Activated CD8-positive, alpha-beta T cell treated with anti-CD3 and anti-CD28 coated beads for 36 hours (primary cell): ENCODE results near the gene FBH1. TPM values are rescaled to one million over a fixed set of nuclear protein-coding genes. Genes with fewer than 3 reads are reported as not detected.

ENCODE experiments used
- ATAC-seq: fragments of 200-7000 bp; cut with Tn5 transposase; one replicate; pipeline ENCODE4 v1.10.0; 2021; ENCODE audit warnings: mild to moderate bottlenecking, moderate library complexity
- CTCF ChIA-PET: fragments of 350-600 bp; sonication (Branson Sonifier 250); formaldehyde crosslinking; loops from one replicate; lab custom pipeline; 2021; ENCODE audit warnings: antibody characterized with exemption; lab: Charles Lee
- POLR2A ChIA-PET: fragments of 350-600 bp; sonication (Branson Sonifier 250); formaldehyde crosslinking; loops from one replicate; lab custom pipeline; 2021; ENCODE audit warnings: antibody characterized with exemption; lab: Charles Lee
- DNase-seq: peaks from one replicate; pipeline ENCODE4 v3.0.0-alpha.2; 2020
- H3K27ac Mint-ChIP-seq: one replicate; pipeline ENCODE4 v1.8.0; 2021; ENCODE audit warnings: mild to moderate bottlenecking, mixed read lengths
- H3K27me3 Mint-ChIP-seq: one replicate; pipeline ENCODE4 v1.8.0; 2021; ENCODE audit warnings: mixed read lengths
- H3K36me3 Mint-ChIP-seq: one replicate; pipeline ENCODE4 v1.8.0; 2021; ENCODE audit warnings: low read depth, mixed read lengths
- H3K4me1 Mint-ChIP-seq: one replicate; pipeline ENCODE4 v1.8.0; 2021; ENCODE audit warnings: low read depth, mixed read lengths
- H3K4me3 Mint-ChIP-seq: one replicate; pipeline ENCODE4 v1.8.0; 2021; ENCODE audit warnings: mild to moderate bottlenecking, moderate library complexity, mixed read lengths
- H3K9me3 Mint-ChIP-seq: one replicate; pipeline ENCODE4 v1.8.0; 2021; ENCODE audit warnings: mixed read lengths
- CTCF ChIP-seq: fragments of 200-600 bp; IDR thresholded peaks from one replicate; pipeline ENCODE4 v1.8.0; 2022; ENCODE audit warnings: antibody characterized with exemption, mild to moderate bottlenecking
- intact Hi-C: fragments of 100-400 bp; cut with micrococcal nuclease; formaldehyde crosslinking; loops from one replicate; pipeline ENCODE4 v1.10.0; 2022
- total RNA-seq, 2 experiments: library from RNA; stranded (reverse); gene quantifications; one replicate each; pipeline ENCODE4 v1.2.3, GENCODE V29; 2021

The FBH1 gene
- total RNA-seq, 2 experiments from 2014 or later, result 47.2 to 51.3 TPM

- no peaks in the 10 kb centered on the region for H3K27me3 Mint-ChIP-seq
- intact Hi-C loops, result loop anchor here (10.0 kb wide), 1 partner anchor 157 kb away; the partner anchor contains the start of gene GDI2
- no peaks in the 10 kb centered on the region for H3K9me3 Mint-ChIP-seq
- ATAC-seq (no peak), DNase-seq (no peak)
- CTCF ChIA-PET, result interaction anchor here (2.0 kb wide), 1 partner anchor 42 kb away, joined by 6 read pairs; no protein-coding TSS in a partner anchor
- TF ChIP-seq CTCF, result no peak
- POLR2A ChIA-PET, result interaction anchor here (0.8 kb wide), 1 partner anchor 33 kb away, joined by 3 read pairs; no protein-coding TSS in a partner anchor
- H3K4me1 Mint-ChIP-seq, result peaks cover 52% of the 10 kb centered on the region
- H3K27ac Mint-ChIP-seq, result peak overlapping the region; percentile 77
- no peak overlapping the region for H3K4me3 Mint-ChIP-seq
- peaks cover 21% of the 10 kb centered on the region for H3K36me3 Mint-ChIP-seq
Measured at GRCh38 chr10:5971886-5972285, 81.8 kb downstream of the FBH1 start.

GRCh38 chr10:5973069-5973468 lies 83.0 kb downstream of the FBH1 start:
- no peak for TF ChIP-seq CTCF
- Mint-ChIP-seq H3K36me3 (peaks cover 18% of the 10 kb centered on the region), H3K4me3 (no peak overlapping the region), H3K9me3 (no peaks in the 10 kb centered on the region), H3K4me1 (peaks cover 52% of the 10 kb centered on the region), H3K27ac (no peak overlapping the region), H3K27me3 (no peaks in the 10 kb centered on the region)
- ATAC-seq (no peak), DNase-seq (no peak)
- POLR2A ChIA-PET, result no interaction called here
- intact Hi-C loops, result loop anchor here (10.0 kb wide), 1 partner anchor 158 kb away; the partner anchor contains the start of gene GDI2
- CTCF ChIA-PET, result no interaction called here

- ATAC-seq, result peak; percentile 83
- H3K4me1 Mint-ChIP-seq, result peaks cover 44% of the 10 kb centered on the region
- H3K9me3 Mint-ChIP-seq, result no peaks in the 10 kb centered on the region
- peaks cover 10% of the 10 kb centered on the region for H3K36me3 Mint-ChIP-seq
- peaks cover 4% of the 10 kb centered on the region for H3K27me3 Mint-ChIP-seq
- ChIA-PET POLR2A (interaction anchor here (0.7 to 3.4 kb wide), 20 partner anchors 10 to 227 kb away, joined by 3 to 21 read pairs (median 4); partner anchors contain the start of genes GDI2, IL2RA and PFKFB3), CTCF (interaction anchor here (1.1 to 1.7 kb wide), 6 partner anchors 12 to 111 kb away, joined by 3 to 10 read pairs (median 4); partner anchors contain the start of genes ANKRD16 and FBH1)
- no peak for TF ChIP-seq CTCF
- peak; percentile 89 for DNase-seq
- peak overlapping the region; percentile 95 for H3K4me3 Mint-ChIP-seq
- H3K27ac Mint-ChIP-seq, result peak overlapping the region; percentile 97
- intact Hi-C loops, result loop anchor here (5.0 to 10.0 kb wide), 2 partner anchors 71 to 161 kb away; partner anchors contain the start of gene GDI2
Measured at GRCh38 chr10:5975641-5976473, 85.8 kb downstream of the FBH1 start.

GRCh38 chr10:5976512-5977470 lies 86.7 kb downstream of the FBH1 start:
- Mint-ChIP-seq H3K27me3 (peaks cover 7% of the 10 kb centered on the region), H3K9me3 (no peaks in the 10 kb centered on the region), H3K27ac (peak overlapping the region; percentile 97), H3K4me3 (peak overlapping the region; percentile 95), H3K4me1 (peaks cover 35% of the 10 kb centered on the region), H3K36me3 (peaks cover 10% of the 10 kb centered on the region)
- peak; percentile 69 for DNase-seq
- POLR2A ChIA-PET, result interaction anchor here (0.7 to 3.4 kb wide), 25 partner anchors 11 to 226 kb away, joined by 3 to 21 read pairs (median 4); partner anchors contain the start of genes GDI2, IL2RA and PFKFB3
- intact Hi-C loops, result loop anchor here (5.0 to 10.0 kb wide), 2 partner anchors 71 to 162 kb away; partner anchors contain the start of gene GDI2
- no peak for TF ChIP-seq CTCF
- CTCF ChIA-PET, result interaction anchor here (0.9 to 1.7 kb wide), 7 partner anchors 11 to 110 kb away, joined by 3 to 10 read pairs (median 3); partner anchors contain the start of genes ANKRD16 and FBH1
- ATAC-seq, result peak; percentile 7
